ENCODE data around the gene CUBN.

DNA sequence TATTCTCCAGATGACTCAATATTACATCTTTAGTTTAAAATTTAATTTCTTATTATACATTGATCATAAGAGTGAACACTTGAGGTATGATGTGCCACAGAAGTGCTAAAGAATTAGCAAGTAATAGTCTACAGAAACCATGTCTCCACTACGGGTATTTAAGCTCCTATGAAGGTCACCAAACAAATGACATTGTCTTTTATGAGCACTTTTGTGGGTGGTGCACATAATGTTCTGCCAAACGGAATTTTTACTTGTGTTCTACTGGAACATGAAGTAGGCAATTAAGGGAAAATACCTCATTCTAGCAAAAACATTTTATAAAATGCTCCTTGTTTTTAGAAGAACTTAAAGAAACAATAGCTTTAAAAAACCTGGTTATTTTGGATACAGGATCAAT lies 27.4 kb upstream of the CUBN start:
- TF ChIP-seq NFIC (IDR thresholded peaks at IDR 0.05) (no peak), GABPA (tag; conservative IDR thresholded peaks at IDR 0.05; ENCODE audit: low read depth) (no peak), PHF21A (IDR thresholded peaks at IDR 0.05; ENCODE audit: borderline replicate concordance, low read depth) (no peak), CTCF (IDR thresholded peaks at IDR 0.05 in 2 of 3, conservative IDR thresholded peaks at IDR 0.05 in 1 of 3; ENCODE audit: insufficient read depth in 2 of 3, low read depth in 1 of 3, low read length in 3 of 3) (no peak), ZNF561 (CRISPR knock-in tag; conservative IDR thresholded peaks at IDR 0.05) (no peak), RAD51 (IDR thresholded peaks at IDR 0.05; ENCODE audit: borderline replicate concordance, low read depth) (no peak), ATF1 (CRISPR knock-in tag; IDR thresholded peaks at IDR 0.05) (no peak), ATF1 (tag; IDR thresholded peaks at IDR 0.05) (no peak), JUNB (CRISPR knock-in tag; conservative IDR thresholded peaks at IDR 0.05) (no peak), TEAD4 (IDR thresholded peaks at IDR 0.05; ENCODE audit: low read length) (no peak), TEAD4 (CRISPR knock-in tag; IDR thresholded peaks at IDR 0.05; ENCODE audit: borderline replicate concordance) (no peak)
- TF ChIP-seq, protein P1, sequence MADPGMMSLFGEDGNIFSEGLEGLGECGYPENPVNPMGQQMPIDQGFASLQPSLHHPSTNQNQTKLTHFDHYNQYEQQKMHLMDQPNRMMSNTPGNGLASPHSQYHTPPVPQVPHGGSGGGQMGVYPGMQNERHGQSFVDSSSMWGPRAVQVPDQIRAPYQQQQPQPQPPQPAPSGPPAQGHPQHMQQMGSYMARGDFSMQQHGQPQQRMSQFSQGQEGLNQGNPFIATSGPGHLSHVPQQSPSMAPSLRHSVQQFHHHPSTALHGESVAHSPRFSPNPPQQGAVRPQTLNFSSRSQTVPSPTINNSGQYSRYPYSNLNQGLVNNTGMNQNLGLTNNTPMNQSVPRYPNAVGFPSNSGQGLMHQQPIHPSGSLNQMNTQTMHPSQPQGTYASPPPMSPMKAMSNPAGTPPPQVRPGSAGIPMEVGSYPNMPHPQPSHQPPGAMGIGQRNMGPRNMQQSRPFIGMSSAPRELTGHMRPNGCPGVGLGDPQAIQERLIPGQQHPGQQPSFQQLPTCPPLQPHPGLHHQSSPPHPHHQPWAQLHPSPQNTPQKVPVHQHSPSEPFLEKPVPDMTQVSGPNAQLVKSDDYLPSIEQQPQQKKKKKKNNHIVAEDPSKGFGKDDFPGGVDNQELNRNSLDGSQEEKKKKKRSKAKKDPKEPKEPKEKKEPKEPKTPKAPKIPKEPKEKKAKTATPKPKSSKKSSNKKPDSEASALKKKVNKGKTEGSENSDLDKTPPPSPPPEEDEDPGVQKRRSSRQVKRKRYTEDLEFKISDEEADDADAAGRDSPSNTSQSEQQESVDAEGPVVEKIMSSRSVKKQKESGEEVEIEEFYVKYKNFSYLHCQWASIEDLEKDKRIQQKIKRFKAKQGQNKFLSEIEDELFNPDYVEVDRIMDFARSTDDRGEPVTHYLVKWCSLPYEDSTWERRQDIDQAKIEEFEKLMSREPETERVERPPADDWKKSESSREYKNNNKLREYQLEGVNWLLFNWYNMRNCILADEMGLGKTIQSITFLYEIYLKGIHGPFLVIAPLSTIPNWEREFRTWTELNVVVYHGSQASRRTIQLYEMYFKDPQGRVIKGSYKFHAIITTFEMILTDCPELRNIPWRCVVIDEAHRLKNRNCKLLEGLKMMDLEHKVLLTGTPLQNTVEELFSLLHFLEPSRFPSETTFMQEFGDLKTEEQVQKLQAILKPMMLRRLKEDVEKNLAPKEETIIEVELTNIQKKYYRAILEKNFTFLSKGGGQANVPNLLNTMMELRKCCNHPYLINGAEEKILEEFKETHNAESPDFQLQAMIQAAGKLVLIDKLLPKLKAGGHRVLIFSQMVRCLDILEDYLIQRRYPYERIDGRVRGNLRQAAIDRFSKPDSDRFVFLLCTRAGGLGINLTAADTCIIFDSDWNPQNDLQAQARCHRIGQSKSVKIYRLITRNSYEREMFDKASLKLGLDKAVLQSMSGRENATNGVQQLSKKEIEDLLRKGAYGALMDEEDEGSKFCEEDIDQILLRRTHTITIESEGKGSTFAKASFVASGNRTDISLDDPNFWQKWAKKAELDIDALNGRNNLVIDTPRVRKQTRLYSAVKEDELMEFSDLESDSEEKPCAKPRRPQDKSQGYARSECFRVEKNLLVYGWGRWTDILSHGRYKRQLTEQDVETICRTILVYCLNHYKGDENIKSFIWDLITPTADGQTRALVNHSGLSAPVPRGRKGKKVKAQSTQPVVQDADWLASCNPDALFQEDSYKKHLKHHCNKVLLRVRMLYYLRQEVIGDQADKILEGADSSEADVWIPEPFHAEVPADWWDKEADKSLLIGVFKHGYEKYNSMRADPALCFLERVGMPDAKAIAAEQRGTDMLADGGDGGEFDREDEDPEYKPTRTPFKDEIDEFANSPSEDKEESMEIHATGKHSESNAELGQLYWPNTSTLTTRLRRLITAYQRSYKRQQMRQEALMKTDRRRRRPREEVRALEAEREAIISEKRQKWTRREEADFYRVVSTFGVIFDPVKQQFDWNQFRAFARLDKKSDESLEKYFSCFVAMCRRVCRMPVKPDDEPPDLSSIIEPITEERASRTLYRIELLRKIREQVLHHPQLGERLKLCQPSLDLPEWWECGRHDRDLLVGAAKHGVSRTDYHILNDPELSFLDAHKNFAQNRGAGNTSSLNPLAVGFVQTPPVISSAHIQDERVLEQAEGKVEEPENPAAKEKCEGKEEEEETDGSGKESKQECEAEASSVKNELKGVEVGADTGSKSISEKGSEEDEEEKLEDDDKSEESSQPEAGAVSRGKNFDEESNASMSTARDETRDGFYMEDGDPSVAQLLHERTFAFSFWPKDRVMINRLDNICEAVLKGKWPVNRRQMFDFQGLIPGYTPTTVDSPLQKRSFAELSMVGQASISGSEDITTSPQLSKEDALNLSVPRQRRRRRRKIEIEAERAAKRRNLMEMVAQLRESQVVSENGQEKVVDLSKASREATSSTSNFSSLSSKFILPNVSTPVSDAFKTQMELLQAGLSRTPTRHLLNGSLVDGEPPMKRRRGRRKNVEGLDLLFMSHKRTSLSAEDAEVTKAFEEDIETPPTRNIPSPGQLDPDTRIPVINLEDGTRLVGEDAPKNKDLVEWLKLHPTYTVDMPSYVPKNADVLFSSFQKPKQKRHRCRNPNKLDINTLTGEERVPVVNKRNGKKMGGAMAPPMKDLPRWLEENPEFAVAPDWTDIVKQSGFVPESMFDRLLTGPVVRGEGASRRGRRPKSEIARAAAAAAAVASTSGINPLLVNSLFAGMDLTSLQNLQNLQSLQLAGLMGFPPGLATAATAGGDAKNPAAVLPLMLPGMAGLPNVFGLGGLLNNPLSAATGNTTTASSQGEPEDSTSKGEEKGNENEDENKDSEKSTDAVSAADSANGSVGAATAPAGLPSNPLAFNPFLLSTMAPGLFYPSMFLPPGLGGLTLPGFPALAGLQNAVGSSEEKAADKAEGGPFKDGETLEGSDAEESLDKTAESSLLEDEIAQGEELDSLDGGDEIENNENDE (IDR thresholded peaks at IDR 0.05; ENCODE audit: low read depth, low read length), result no peak

Measured in K562 (cell line).